Measurements from ENCODE around the gene DAGLA. TPM values are rescaled to one million over a fixed set of nuclear protein-coding genes. Genes with fewer than 3 reads are reported as not detected.

DAGLA gene
- total RNA-seq, 1 experiment from 2014 or later, result not detected

DNA sequence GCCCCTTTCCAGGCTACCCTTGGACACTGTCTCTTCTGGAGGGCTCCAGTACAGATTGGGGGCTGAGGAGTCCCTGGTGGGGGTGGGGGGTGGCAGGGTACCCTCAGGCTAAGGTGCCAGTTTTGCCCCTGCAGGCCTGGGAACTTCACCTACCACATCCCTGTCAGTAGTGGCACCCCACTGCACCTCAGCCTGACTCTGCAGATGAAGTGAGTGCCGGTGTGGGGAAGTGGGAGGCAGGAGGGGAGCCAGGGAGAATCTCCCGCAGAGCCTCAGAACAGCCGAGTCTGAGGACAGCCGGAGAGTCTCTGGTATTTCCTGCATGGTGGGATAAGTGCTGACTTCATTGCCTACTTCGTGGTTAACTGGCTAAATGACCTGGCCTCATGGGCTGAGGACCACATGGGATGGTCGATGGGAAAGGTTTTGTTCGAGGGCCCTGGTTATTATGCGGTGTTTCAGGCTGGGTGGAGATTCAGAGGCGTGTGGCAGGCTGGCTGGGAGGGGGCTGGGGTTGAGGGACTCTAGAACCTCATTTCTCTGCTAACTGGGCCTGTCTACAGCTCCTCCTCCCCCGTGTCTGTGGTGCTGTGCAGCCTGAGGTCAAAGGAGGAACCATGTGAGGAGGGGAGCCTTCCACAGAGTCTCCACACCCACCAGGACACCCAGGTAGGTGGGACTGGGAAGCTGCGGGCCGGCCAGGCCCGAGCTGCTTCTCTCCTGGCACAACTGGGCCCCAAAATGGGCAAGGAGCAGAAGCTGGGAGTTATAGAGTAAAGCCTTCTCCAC, 103.7 kb downstream of the DAGLA start:
- Histone ChIP-seq H3K79me2 (ENCODE audit: low read length) (no peaks in the 10 kb centered on the region), H3K9me2 (replicated peaks; ENCODE audit: insufficient read depth, low read length) (no peaks in the 10 kb centered on the region), H3K4me1 (ENCODE audit: low read length) (no peaks in the 10 kb centered on the region), H3K9ac (ENCODE audit: low read length) (no peak overlapping the region), H3K27me3 (ENCODE audit: low read length) (no peaks in the 10 kb centered on the region), H2AFZ (ENCODE audit: low read length) (no peak overlapping the region), H3K36me3 (ENCODE audit: insufficient read depth, low read length) (peaks cover 12% of the 10 kb centered on the region), H3K4me3 (ENCODE audit: low read length) (no peak overlapping the region), H3K27ac (ENCODE audit: low read length) (no peak overlapping the region), H3K9me3 (ENCODE audit: low read length) (no peaks in the 10 kb centered on the region), H3K4me2 (ENCODE audit: low read depth, low read length, poor library complexity, severe bottlenecking) (no peak overlapping the region), H4K20me1 (ENCODE audit: insufficient read depth, low read depth, low read length) (peaks cover 7% of the 10 kb centered on the region; the same call in 1 of the 2 replicates)
- no peak for DNase-seq

DNA sequence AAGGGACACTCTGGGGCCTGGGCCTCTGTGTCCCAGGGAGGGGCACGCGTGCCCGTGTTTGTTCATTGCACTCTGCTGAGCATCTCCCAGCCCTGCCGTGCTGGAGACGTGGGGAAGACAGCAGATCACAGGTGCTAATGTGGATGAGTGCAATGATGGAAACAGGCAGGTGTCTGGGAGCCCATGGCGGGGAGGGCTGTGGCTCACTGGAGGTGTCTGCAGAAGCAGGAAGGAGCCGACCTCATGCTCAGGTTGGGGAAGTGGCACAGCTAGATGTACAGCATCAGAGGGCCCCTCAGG, 104.3 kb downstream of the DAGLA start:
- Histone ChIP-seq H3K9ac (ENCODE audit: low read length) (no peak overlapping the region), H3K27ac (ENCODE audit: low read length) (no peak overlapping the region), H2AFZ (ENCODE audit: low read length) (no peak overlapping the region), H3K27me3 (ENCODE audit: low read length) (no peaks in the 10 kb centered on the region), H3K79me2 (ENCODE audit: low read length) (no peaks in the 10 kb centered on the region), H3K4me3 (ENCODE audit: low read length) (no peak overlapping the region), H3K36me3 (ENCODE audit: insufficient read depth, low read length) (peaks cover 12% of the 10 kb centered on the region), H3K4me2 (ENCODE audit: low read depth, low read length, poor library complexity, severe bottlenecking) (no peak overlapping the region), H3K9me2 (replicated peaks; ENCODE audit: insufficient read depth, low read length) (no peaks in the 10 kb centered on the region), H3K4me1 (ENCODE audit: low read length) (no peaks in the 10 kb centered on the region), H3K9me3 (ENCODE audit: low read length) (no peaks in the 10 kb centered on the region), H4K20me1 (ENCODE audit: insufficient read depth, low read depth, low read length) (peaks cover 7% of the 10 kb centered on the region; the same call in 1 of the 2 replicates)
- DNase-seq, result no peak

DNA sequence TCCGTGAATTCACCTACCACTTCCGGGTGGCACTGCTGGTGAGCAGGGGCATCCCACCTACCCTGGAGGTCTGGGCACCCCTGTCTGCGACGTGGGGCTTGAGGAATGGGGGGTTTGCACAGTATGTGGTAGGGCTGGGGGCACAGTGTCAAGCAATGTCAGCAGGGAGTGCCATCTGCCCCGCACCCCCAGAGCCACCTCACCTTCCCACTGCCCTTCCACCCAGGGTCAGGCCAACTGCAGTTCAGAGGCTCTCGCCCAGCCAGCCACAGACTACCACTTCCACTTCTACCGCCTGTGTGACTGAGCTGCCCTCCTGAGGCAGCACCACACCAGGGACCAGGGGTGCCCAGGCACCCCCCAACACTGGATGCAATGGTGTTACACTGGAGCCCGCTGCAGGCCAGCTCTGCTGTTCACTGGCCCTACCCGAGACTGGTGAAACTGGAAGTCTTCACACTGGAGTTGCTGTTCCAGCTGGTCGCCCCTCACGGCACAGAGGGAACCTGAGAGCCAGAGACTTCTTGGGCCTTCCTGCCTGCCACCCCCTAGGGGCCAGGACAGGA, 105.7 kb downstream of the DAGLA start:
- no peak for DNase-seq
- peaks cover 8% of the 10 kb centered on the region for H3K79me2 ChIP-seq (ENCODE audit: low read length)
- H3K27me3 ChIP-seq (ENCODE audit: low read length), result no peaks in the 10 kb centered on the region
- peaks cover 21% of the 10 kb centered on the region for H3K36me3 ChIP-seq (ENCODE audit: insufficient read depth, low read length)
- no peak overlapping the region for H2AFZ ChIP-seq (ENCODE audit: low read length)
- H3K9ac ChIP-seq (ENCODE audit: low read length), result no peak overlapping the region
- no peaks in the 10 kb centered on the region for H3K9me2 ChIP-seq (replicated peaks; ENCODE audit: insufficient read depth, low read length)
- H3K4me3 ChIP-seq (ENCODE audit: low read length), result no peak overlapping the region
- H4K20me1 ChIP-seq (ENCODE audit: insufficient read depth, low read depth, low read length), result peaks cover 7% of the 10 kb centered on the region; the same call in 1 of the 2 replicates
- H3K4me2 ChIP-seq (ENCODE audit: low read depth, low read length, poor library complexity, severe bottlenecking), result no peak overlapping the region
- no peak overlapping the region for H3K27ac ChIP-seq (ENCODE audit: low read length)
- no peaks in the 10 kb centered on the region for H3K4me1 ChIP-seq (ENCODE audit: low read length)
- H3K9me3 ChIP-seq (ENCODE audit: low read length), result no peaks in the 10 kb centered on the region

DNA sequence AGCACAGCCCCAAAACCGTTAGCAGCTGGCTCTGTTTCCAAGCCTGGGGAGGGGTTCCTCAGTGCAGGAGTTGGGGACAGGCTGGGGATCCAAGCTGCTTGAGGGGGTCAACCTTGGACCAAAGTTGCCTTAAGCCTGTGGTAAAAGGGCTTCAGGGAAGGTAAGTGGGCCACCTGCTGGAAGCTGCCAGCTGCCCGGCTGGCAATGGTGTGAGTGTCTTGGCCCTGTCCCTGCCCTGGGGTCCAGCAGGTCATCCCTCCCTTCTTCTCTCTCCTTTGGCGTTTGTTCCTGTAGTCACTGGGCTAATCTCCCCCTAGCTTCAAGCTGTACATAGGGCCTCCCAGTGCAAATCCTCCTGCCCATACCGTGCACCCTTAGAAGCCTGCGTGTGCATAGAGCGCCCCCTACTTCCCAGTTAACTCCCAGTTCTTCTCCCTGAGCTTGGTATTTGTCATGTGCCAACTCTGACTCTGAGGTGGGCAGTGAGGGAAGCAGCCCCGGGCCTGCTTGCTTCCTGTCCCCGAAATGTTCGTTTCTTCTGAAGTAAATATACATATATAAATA, 107.8 kb downstream of the DAGLA start:
- peak; percentile 73 for DNase-seq
- peaks cover 26% of the 10 kb centered on the region for H3K79me2 ChIP-seq (ENCODE audit: low read length)
- no peak overlapping the region for H3K9ac ChIP-seq (ENCODE audit: low read length)
- no peak overlapping the region for H3K4me3 ChIP-seq (ENCODE audit: low read length)
- no peaks in the 10 kb centered on the region for H3K27me3 ChIP-seq (ENCODE audit: low read length)
- no peak overlapping the region for H3K4me2 ChIP-seq (ENCODE audit: low read depth, low read length, poor library complexity, severe bottlenecking)
- H3K4me1 ChIP-seq (ENCODE audit: low read length), result peaks cover 7% of the 10 kb centered on the region
- no peaks in the 10 kb centered on the region for H3K9me3 ChIP-seq (ENCODE audit: low read length)
- H2AFZ ChIP-seq (ENCODE audit: low read length), result no peak overlapping the region
- H3K27ac ChIP-seq (ENCODE audit: low read length), result no peak overlapping the region
- H3K36me3 ChIP-seq (ENCODE audit: insufficient read depth, low read length), result peaks cover 21% of the 10 kb centered on the region
- peaks cover 4% of the 10 kb centered on the region; the same call in 1 of the 2 replicates for H4K20me1 ChIP-seq (ENCODE audit: insufficient read depth, low read depth, low read length)
- no peaks in the 10 kb centered on the region for H3K9me2 ChIP-seq (replicated peaks; ENCODE audit: insufficient read depth, low read length)

- Histone ChIP-seq H3K79me2 (ENCODE audit: low read length) (peaks cover 62% of the 10 kb centered on the region), H3K9me3 (ENCODE audit: low read length) (no peaks in the 10 kb centered on the region), H3K4me2 (ENCODE audit: low read depth, low read length, poor library complexity, severe bottlenecking) (peak overlapping the region; percentile 98), H3K9ac (ENCODE audit: low read length) (peak overlapping the region; percentile 94), H3K36me3 (ENCODE audit: insufficient read depth, low read length) (peaks cover 34% of the 10 kb centered on the region), H4K20me1 (ENCODE audit: insufficient read depth, low read depth, low read length) (peaks cover 7% of the 10 kb centered on the region; the same call in 1 of the 2 replicates), H3K27me3 (ENCODE audit: low read length) (no peaks in the 10 kb centered on the region), H3K9me2 (replicated peaks; ENCODE audit: insufficient read depth, low read length) (no peaks in the 10 kb centered on the region), H3K4me3 (ENCODE audit: low read length) (peak overlapping the region; percentile 90), H3K27ac (ENCODE audit: low read length) (peak overlapping the region; percentile 80), H3K4me1 (ENCODE audit: low read length) (peaks cover 24% of the 10 kb centered on the region), H2AFZ (ENCODE audit: low read length) (peak overlapping the region; percentile 47; the same call in 1 of the 2 replicates)
- peak; percentile 76 for DNase-seq
These were observed 111.6 kb downstream of the DAGLA start for GRCh38 chr11:61791737-61792309.

DNA sequence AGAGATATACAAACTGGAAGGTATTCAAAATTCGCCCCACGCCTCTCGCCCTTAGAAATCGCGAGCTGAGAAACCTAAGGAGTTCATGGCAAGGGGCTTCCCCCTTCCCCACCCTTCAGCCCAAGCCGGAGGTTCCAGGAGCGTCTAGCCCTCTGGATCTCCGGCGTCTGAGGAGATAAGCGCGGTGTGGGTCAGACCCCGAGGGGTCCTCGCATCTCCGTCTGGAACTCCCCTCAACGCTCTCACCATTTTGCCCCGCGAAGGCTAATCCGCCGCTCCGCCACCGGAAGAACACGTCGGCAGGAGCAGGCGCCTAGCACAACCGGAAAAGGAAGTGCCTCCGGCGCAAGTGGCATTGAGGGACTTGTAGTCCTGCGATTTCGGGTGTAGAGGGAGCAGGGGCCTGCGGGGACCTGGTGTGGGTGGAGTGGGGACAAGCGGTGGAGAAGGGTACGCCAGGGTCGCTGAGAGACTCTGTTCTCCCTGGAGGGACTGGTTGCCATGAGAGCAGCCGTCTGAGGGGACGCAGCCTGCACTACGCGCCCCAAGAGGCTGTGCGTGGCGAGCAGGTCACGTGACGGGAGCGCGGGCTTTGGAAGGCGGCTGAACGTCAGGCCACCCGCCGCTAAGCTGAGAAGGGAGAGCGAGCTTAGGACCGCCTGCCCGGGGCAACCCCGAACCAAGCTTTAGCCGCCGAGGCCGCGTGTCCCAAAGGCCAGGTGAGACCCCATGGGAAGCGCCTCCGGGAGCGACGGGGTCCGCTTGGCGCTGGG, 112.3 kb downstream of the DAGLA start, which contains the start of the genes FEN1 and TMEM258:
FEN1 (plus strand) TSS at position 602 of the 773 bp plus-strand sequence. CDS start 2,451 bp downstream, outside the sequence.
TMEM258 (minus strand) TSS at position 290 of the 773 bp plus-strand sequence; CDS start at position 249, 41 bp downstream.
- H3K36me3 ChIP-seq (ENCODE audit: insufficient read depth, low read length), result peaks cover 29% of the 10 kb centered on the region
- peaks cover 69% of the 10 kb centered on the region for H3K79me2 ChIP-seq (ENCODE audit: low read length)
- H3K4me3 ChIP-seq (ENCODE audit: low read length), result peak within 1 kb of the TSS; percentile 90
- H3K9me3 ChIP-seq (ENCODE audit: low read length), result no peaks in the 10 kb centered on the region
- H2AFZ ChIP-seq (ENCODE audit: low read length), result peak within 1 kb of the TSS; percentile 91; the same call in 1 of the 2 replicates
- H3K4me2 ChIP-seq (ENCODE audit: low read depth, low read length, poor library complexity, severe bottlenecking), result peak within 1 kb of the TSS; percentile 98
- H3K9ac ChIP-seq (ENCODE audit: low read length), result peak within 1 kb of the TSS; percentile 94
- H3K27me3 ChIP-seq (ENCODE audit: low read length), result no peaks in the 10 kb centered on the region
- peaks cover 7% of the 10 kb centered on the region; the same call in 1 of the 2 replicates for H4K20me1 ChIP-seq (ENCODE audit: insufficient read depth, low read depth, low read length)
- H3K4me1 ChIP-seq (ENCODE audit: low read length), result peaks cover 26% of the 10 kb centered on the region
- no peaks in the 10 kb centered on the region for H3K9me2 ChIP-seq (replicated peaks; ENCODE audit: insufficient read depth, low read length)
- peak within 1 kb of the TSS; percentile 80 for H3K27ac ChIP-seq (ENCODE audit: low read length)
- DNase-seq, result peak; percentile 96

GRCh38 chr11:61793083-61793828, 113.1 kb downstream of the DAGLA start:
- Histone ChIP-seq H3K9ac (ENCODE audit: low read length) (peak overlapping the region; percentile 94), H3K4me2 (ENCODE audit: low read depth, low read length, poor library complexity, severe bottlenecking) (peak overlapping the region; percentile 98), H2AFZ (ENCODE audit: low read length) (peak overlapping the region; percentile 91; the same call in 1 of the 2 replicates), H3K79me2 (ENCODE audit: low read length) (peaks cover 73% of the 10 kb centered on the region), H3K9me3 (ENCODE audit: low read length) (no peaks in the 10 kb centered on the region), H3K27ac (ENCODE audit: low read length) (peak overlapping the region; percentile 80), H3K27me3 (ENCODE audit: low read length) (no peaks in the 10 kb centered on the region), H4K20me1 (ENCODE audit: insufficient read depth, low read depth, low read length) (peaks cover 7% of the 10 kb centered on the region; the same call in 1 of the 2 replicates), H3K4me3 (ENCODE audit: low read length) (peak overlapping the region; percentile 90), H3K36me3 (ENCODE audit: insufficient read depth, low read length) (peaks cover 28% of the 10 kb centered on the region), H3K4me1 (ENCODE audit: low read length) (peaks cover 27% of the 10 kb centered on the region), H3K9me2 (replicated peaks; ENCODE audit: insufficient read depth, low read length) (no peaks in the 10 kb centered on the region)
- no peak for DNase-seq
